Mesenchymal stem cell (in vitro differentiated cells and primary cell): ENCODE measurements around the gene MMP11.

Experiments
- DNase-seq: peaks from one replicate; pipeline ENCODE4 v3.0.0-alpha.2; 2013
- H2AFZ ChIP-seq: one replicate; pipeline ENCODE4 v1.6.1; 2013; ENCODE audit warnings: low read depth, mild to moderate bottlenecking, control low read depth, inconsistent platforms, low read length, moderate library complexity
- H2AK5ac ChIP-seq: 2 replicates; pipeline ENCODE4 v1.6.1; 2013; ENCODE audit warnings: low read length, moderate library complexity, mild to moderate bottlenecking, inconsistent platforms; ENCODE audit not compliant: severe bottlenecking
- H2BK120ac ChIP-seq: one replicate; pipeline ENCODE4 v1.6.1; 2013; ENCODE audit warnings: low read depth, mild to moderate bottlenecking, inconsistent platforms, low read length, moderate library complexity
- H2BK12ac ChIP-seq, 2 experiments: one replicate each; pipeline ENCODE4 v1.6.1; 2013; ENCODE audit warnings: inconsistent platforms in 2 of 2, low read length in 2 of 2, mild to moderate bottlenecking in 2 of 2, moderate library complexity in 2 of 2, control low read depth in 1 of 2
- H2BK15ac ChIP-seq: one replicate; pipeline ENCODE4 v1.6.1; 2013; ENCODE audit warnings: mild to moderate bottlenecking, low read depth, inconsistent platforms; ENCODE audit not compliant: poor library complexity, severe bottlenecking
- H2BK5ac ChIP-seq: 2 replicates; pipeline ENCODE4 v1.6.1; 2013; ENCODE audit warnings: low read depth, mild to moderate bottlenecking, low read length, control low read depth, inconsistent platforms; ENCODE audit not compliant: poor library complexity, severe bottlenecking
- H3K14ac ChIP-seq, 2 experiments: one replicate each; pipeline ENCODE4 v1.6.1; 2013; ENCODE audit warnings: inconsistent platforms in 2 of 2, low read length in 2 of 2, control low read depth in 1 of 2, mild to moderate bottlenecking in 1 of 2, moderate library complexity in 1 of 2
- H3K18ac ChIP-seq, 2 experiments: one replicate each; pipeline ENCODE4 v1.6.1; 2013; ENCODE audit warnings: inconsistent platforms in 2 of 2, low read length in 2 of 2, control low read depth in 1 of 2, low read depth in 1 of 2, mild to moderate bottlenecking in 1 of 2
- H3K23ac ChIP-seq, 2 experiments: one replicate each; pipeline ENCODE4 v1.6.1; 2013; ENCODE audit warnings: inconsistent platforms in 2 of 2, low read length in 2 of 2, mild to moderate bottlenecking in 2 of 2, moderate library complexity in 2 of 2, control low read depth in 1 of 2
- H3K27ac ChIP-seq: 2 replicates; pipeline ENCODE4 v1.5.1; 2013; ENCODE audit warnings: mild to moderate bottlenecking, moderate library complexity, low read length, control low read depth, inconsistent platforms; ENCODE audit not compliant: poor library complexity, severe bottlenecking
- H3K27me3 ChIP-seq, 2 experiments: 2 replicates each; pipeline versions ENCODE4 v1.6.1 to v1.7.0; 2013; ENCODE audit warnings: low read length in 2 of 2, mild to moderate bottlenecking in 2 of 2, moderate library complexity in 2 of 2, control low read depth in 1 of 2, inconsistent platforms in 1 of 2; ENCODE audit not compliant: control insufficient read depth in 1 of 2, insufficient read depth in 1 of 2
- H3K36me3 ChIP-seq, 2 experiments: 2 replicates each; pipeline versions ENCODE4 v1.6.1 to v1.7.0; 2013; ENCODE audit warnings: low read length in 2 of 2, control low read depth in 1 of 2, inconsistent platforms in 1 of 2, low read depth in 1 of 2, mild to moderate bottlenecking in 1 of 2; ENCODE audit not compliant: insufficient read depth in 2 of 2, control insufficient read depth in 1 of 2
- H3K4ac ChIP-seq, 2 experiments: one replicate each; pipeline ENCODE4 v1.6.1; 2013; ENCODE audit warnings: inconsistent platforms in 2 of 2, low read length in 2 of 2, mild to moderate bottlenecking in 2 of 2, moderate library complexity in 2 of 2, control low read depth in 1 of 2, low read depth in 1 of 2
- H3K4me1 ChIP-seq: 2 replicates; pipeline ENCODE4 v1.6.1; 2013; ENCODE audit warnings: low read depth, low read length, control low read depth; ENCODE audit not compliant: control insufficient read depth, insufficient read depth
- H3K4me2 ChIP-seq: 2 replicates; pipeline ENCODE4 v1.6.1; 2013; ENCODE audit warnings: low read length, mild to moderate bottlenecking, inconsistent platforms; ENCODE audit not compliant: poor library complexity, severe bottlenecking
- H3K4me3 ChIP-seq, 2 experiments: 2 replicates each; pipeline versions ENCODE4 v1.5.1 to v1.7.0; 2013; ENCODE audit warnings: low read length in 2 of 2, mild to moderate bottlenecking in 2 of 2, control low read depth in 1 of 2, low read depth in 1 of 2; ENCODE audit not compliant: insufficient read depth in 1 of 2
- H3K79me1 ChIP-seq: replicated peaks from 2 replicates; pipeline ENCODE4 v1.6.1; 2013; ENCODE audit warnings: mild to moderate bottlenecking, control low read depth, low read length, inconsistent platforms; ENCODE audit not compliant: poor library complexity, severe bottlenecking
- H3K9ac ChIP-seq: 2 replicates; pipeline ENCODE4 v1.7.0; 2013; ENCODE audit warnings: mild to moderate bottlenecking, low read length, moderate library complexity
- H3K9me3 ChIP-seq: 2 replicates; pipeline ENCODE4 v1.7.0; 2013; ENCODE audit warnings: mild to moderate bottlenecking, low read length; ENCODE audit not compliant: control insufficient read depth
- H4K8ac ChIP-seq: one replicate; pipeline ENCODE4 v1.6.1; 2013; ENCODE audit warnings: inconsistent platforms, mild to moderate bottlenecking, low read length, moderate library complexity
- H4K91ac ChIP-seq: one replicate; pipeline ENCODE4 v1.6.1; 2013; ENCODE audit warnings: mild to moderate bottlenecking, low read length, inconsistent platforms
- WGBS: methylation state at CpG from one replicate; pipeline ENCODE4 v1.1.7; 2013; ENCODE audit warnings: mixed read lengths; 5-methylcytosine and 5-hydroxymethylcytosine counted together

Gene MMP11

DNA sequence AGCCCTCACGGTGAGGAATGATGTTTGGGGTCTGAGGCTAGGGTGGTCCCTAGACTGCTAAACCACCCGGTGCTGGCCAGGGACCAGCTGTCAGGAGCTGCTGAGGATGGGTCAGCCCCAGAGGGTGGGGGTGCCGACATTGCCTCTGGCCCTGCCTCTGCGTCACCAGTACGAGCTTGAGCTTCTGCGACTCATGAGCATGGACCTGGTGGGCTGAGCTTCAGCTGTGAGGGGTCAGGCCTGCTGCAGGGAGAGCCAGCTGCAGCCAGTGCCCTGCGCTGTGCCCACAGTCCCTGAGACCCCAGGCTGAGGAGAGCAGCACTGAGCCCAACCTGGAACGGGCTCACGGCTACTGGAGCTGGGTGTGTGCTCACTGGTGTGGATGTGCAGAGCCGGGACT is 59.1 kb downstream of the MMP11 start:
- 92% methylated on average over 10 of the region's 10 CpGs for WGBS
- Histone ChIP-seq H3K9me3 (no peaks in the 10 kb centered on the region), H4K8ac (no peak overlapping the region)

GRCh38 chr22:23832226-23833016 is 59.8 kb downstream of the MMP11 start:
- no peaks in the 10 kb centered on the region for H3K9me3 ChIP-seq
- no peak overlapping the region for H2AFZ ChIP-seq
- H3K4me2 ChIP-seq: no peak overlapping the region
- DNase-seq: no peak
- H3K27ac ChIP-seq: no peak overlapping the region
- H3K4me1 ChIP-seq: peaks cover 8% of the 10 kb centered on the region
- no peak overlapping the region for H3K14ac ChIP-seq
- 83% methylated on average over 11 of the region's 11 CpGs for WGBS
- no peaks in the 10 kb centered on the region for H3K27me3 ChIP-seq
- no peak overlapping the region for H2BK12ac ChIP-seq
- no peak overlapping the region for H3K4me3 ChIP-seq
- H3K18ac ChIP-seq: no peak overlapping the region
- H2BK15ac ChIP-seq: no peak overlapping the region
- H2AK5ac ChIP-seq: no peak overlapping the region
- H2BK5ac ChIP-seq: no peak overlapping the region
- peaks cover 43% of the 10 kb centered on the region for H3K79me1 ChIP-seq
- no peak overlapping the region for H3K23ac ChIP-seq
- no peak overlapping the region for H4K91ac ChIP-seq
- H3K9ac ChIP-seq: no peak overlapping the region
- H3K4ac ChIP-seq: peak overlapping the region in 1 of 2 experiments; percentile 13
- H3K36me3 ChIP-seq: peaks cover 65 to 84% of the 10 kb centered on the region in 2 experiments
- no peak overlapping the region for H2BK120ac ChIP-seq
- H4K8ac ChIP-seq: no peak overlapping the region

More for the DNA sequence above, 59.1 kb downstream of the MMP11 start:
- Histone ChIP-seq H3K27me3 (no peaks in the 10 kb centered on the region), H3K36me3 (peaks cover 65 to 84% of the 10 kb centered on the region in 2 experiments), H2BK12ac (no peak overlapping the region), H3K4me3 (no peak overlapping the region), H2BK15ac (no peak overlapping the region), H2AK5ac (no peak overlapping the region), H4K91ac (no peak overlapping the region), H3K14ac (no peak overlapping the region), H3K9ac (no peak overlapping the region), H3K23ac (no peak overlapping the region), H3K4me1 (peaks cover 13% of the 10 kb centered on the region), H3K18ac (no peak overlapping the region), H3K4me2 (no peak overlapping the region), H3K27ac (no peak overlapping the region), H2AFZ (no peak overlapping the region), H2BK5ac (no peak overlapping the region), H3K79me1 (peaks cover 48% of the 10 kb centered on the region), H3K4ac (no peak overlapping the region), H2BK120ac (no peak overlapping the region)
- no peak for DNase-seq

- 93% methylated on average over 16 of the region's 16 CpGs for WGBS
- no peak overlapping the region for H3K27ac ChIP-seq
- no peaks in the 10 kb centered on the region for H3K27me3 ChIP-seq
- H2AFZ ChIP-seq: no peak overlapping the region
- no peak overlapping the region for H2BK12ac ChIP-seq
- H2BK120ac ChIP-seq: no peak overlapping the region
- peak overlapping the region in 1 of 2 experiments; percentile 13 for H3K4ac ChIP-seq
- no peak overlapping the region for H3K4me3 ChIP-seq
- H3K9ac ChIP-seq: no peak overlapping the region
- H3K4me1 ChIP-seq: peaks cover 7% of the 10 kb centered on the region
- H3K79me1 ChIP-seq: peaks cover 40% of the 10 kb centered on the region
- no peak overlapping the region for H3K23ac ChIP-seq
- no peak overlapping the region for H3K4me2 ChIP-seq
- no peak overlapping the region for H2BK15ac ChIP-seq
- DNase-seq: no peak
- no peak overlapping the region for H2BK5ac ChIP-seq
- no peaks in the 10 kb centered on the region for H3K9me3 ChIP-seq
- H3K18ac ChIP-seq: no peak overlapping the region
- H2AK5ac ChIP-seq: no peak overlapping the region
- H3K14ac ChIP-seq: no peak overlapping the region
- no peak overlapping the region for H4K8ac ChIP-seq
- H3K36me3 ChIP-seq: peaks cover 66 to 85% of the 10 kb centered on the region in 2 experiments
- H4K91ac ChIP-seq: no peak overlapping the region
Measured at GRCh38 chr22:23833017-23833751, 60.5 kb downstream of the MMP11 start.
